SKM-1 (cell line): ENCODE results near the gene TOMM20L.

Source experiments
- DNase-seq: peaks from one replicate; lab custom pipeline; 2025; ENCODE audit not compliant: unreplicated experiment; lab: John Stamatoyannopoulos, UW

TOMM20L gene

DNA sequence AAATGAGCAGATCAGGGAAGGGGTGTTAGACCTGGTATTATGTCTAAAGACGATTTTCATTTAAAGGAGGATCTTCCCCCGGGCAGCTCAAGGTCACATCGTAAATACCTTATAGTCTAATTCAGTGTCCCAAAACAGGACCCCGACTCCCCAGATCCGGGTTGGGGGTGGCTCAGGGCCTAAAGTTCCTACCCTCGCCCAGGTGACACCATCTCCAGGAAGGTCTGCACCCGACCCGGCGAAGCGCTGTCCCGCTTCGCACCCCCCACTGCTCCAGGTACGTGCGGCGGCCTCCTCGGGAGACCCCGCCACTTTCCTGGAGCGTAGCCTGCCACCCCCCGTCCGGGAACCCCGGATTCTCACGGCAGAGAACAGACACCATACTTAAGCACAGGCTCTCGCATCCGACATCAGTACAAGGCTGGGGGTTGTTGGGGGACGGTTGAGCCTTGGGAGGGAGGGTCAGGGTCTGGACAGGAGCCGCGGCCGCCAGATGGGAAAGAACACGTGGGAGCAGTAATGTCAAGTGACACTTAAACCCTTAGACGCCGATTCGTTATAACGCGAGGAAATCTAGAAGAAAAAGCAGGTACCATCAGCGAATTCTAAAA, 31.0 kb downstream of the TOMM20L start:
- no peak for DNase-seq

DNA sequence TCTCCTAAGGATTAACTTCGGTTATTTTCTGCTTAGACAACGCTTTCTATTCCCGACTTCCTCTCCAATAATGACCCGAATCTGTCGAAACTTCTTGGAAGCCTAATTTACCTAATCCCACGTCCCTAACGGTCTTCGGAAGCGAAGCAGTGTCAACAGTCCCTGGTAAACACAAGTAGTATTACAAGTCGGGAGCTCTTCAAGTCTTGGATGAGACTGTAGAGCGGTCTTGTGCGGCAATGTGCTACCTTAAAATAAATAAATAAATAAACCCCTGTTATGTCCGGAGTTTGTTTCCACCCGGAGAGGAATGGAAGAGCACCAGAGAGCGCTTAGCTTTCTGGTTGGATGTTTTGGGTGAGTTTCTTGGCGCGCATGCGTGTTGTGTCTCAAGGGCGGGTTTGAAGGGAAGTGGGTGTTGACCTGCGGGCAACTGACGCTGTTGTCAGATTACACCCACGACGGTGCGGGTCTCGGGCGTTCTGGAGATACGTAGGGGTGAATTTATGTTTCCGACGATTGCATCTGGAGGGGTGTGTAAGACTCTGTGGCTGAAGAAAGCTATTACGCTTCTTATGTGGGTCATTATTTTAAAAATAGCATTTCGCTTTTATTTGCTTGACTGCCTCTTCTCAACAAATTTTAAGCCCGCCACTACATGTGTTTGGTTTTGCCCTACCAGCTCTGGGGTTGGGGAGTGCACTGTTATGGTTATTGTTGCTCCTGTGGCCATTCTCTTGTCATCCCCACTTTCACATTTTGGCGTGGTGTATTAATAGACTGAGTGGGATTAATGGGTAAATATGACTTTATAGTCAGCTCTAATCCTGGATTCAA, 31.8 kb downstream of the TOMM20L start, which contains the start of the genes KIAA0586 and TIMM9:
TSS of gene KIAA0586 (plus strand) at position 439 of the 837 bp plus-strand sequence. CDS start 546 bp downstream, outside the sequence.
TSS of gene TIMM9 (minus strand) at position 251 of the 837 bp plus-strand sequence. CDS start 15,586 bp downstream, outside the sequence.
- DNase-seq, result peak; percentile 71

DNA sequence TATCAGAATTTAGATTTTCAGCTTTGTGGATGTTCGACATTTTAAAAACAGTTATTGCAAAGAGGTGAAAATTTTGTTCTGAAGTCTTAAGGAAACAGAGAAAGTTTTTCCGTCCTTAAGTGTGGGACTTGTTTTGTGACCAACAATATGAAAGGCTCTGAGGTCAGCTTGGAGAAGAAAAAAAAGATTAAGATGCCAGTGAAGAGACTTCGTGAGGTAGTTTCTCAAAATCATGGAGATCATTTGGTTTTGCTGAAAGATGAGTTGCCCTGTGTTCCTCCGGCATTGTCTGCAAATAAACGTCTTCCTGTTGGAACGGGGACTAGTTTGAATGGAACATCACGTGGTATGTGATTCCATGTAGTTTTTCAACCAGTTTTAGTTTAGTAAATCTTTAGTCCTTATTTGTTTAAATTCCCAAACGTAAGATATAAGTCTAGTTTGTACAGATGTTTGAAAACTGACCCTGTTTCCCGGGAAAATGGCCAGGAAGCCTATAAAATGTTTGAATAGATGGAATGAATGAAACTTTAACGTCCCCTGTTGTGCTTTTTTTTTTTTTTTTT, 32.5 kb downstream of the TOMM20L start:
- DNase-seq, result peak; percentile 2

DNA sequence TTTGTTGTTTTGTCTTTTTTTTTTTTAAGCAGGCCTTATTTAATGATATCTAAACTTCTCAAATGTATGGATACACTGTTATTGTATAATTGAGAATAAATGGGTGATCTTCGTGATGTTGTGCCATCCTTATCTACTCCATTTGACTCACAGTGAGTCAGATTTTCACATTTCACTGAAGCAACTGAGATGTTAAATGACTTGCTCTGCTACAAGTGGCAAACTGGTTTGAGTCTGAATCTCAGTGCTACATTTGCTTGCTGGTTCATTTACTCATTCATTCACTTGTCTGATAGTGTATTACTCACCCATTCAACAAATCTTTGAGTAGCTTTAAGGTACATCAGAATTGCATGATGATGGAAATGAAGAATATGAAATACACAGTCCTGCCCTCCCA, 34.4 kb downstream of the TOMM20L start:
- DNase-seq, result no peak

DNA sequence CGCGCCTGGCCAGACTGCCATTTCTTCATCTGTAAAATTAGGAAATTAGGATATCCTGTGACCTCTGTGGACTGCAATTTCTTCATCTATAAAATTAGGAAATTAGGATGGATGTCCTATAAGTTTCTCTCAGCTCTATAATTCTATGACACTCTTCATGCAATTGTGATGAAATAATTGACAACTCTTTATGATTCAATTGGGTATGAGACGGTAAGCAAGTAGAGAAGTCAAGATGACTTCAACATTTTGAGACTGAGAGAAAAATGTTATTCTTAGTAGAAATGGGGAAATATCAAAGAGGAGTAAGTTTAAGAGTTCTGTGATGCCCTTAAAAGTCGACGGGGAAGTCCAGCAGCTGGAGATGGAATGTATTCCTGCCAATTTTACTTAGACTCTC, 43.7 kb downstream of the TOMM20L start:
- no peak for DNase-seq

DNA sequence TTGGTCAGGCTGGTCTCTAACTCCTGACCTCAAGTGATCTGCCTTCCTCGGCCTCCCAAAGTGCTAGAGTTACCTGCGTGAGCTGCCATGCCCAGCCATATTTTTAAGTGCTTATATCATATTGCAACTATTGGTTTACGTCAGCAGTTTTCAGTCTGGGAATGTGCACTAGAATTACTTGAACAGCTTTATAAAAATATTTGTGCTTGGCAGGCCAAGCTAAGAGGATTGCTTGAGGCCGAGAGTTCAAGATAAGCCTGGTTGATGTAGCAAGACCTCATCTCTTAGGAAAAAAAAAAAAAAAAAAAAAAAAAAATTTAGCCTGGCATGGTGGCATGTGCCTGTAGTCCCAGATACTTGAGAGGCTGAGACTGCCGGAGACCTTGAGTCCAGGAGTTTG, 48.9 kb downstream of the TOMM20L start:
- DNase-seq, result no peak

DNA sequence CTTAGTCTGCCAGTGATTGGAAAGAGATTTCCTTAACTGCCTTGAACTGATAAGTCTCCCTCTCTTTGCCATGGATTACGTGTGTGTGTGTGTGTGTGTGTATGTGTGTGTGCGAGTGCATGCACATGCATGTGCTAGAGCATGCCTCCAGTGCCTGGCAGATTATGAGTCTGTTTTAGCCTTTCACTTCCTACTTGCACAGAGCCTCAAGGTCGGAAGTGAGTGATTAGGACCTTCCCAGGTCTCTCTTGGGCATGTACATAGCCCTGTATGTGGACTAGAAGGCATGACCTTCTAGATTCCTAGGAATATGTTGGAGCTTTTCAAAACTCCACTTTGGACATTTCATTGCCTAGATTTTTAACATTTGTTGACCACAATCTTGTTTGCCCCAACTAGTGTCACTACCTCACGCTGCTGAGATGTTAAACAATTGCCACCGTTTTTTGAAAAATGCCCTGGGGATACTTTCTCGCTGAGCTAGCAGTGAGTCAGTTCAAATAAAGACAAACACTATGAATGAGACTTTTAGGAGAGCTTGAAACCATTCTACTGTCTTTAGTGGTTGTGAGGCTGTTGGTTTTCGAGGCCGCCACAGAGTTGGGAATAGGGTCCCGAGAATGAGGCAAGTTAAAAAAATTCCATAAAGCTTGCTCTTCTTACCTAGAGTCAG, 60.0 kb downstream of the TOMM20L start:
- no peak for DNase-seq
